ENCODE measurements around the gene HINFP. TPM values are rescaled to one million over a fixed set of nuclear protein-coding genes. Genes with fewer than 3 reads are reported as not detected.
"Not testable (repeated sequence)": the region's sequence is repeated elsewhere in the genome, so short reads cannot be mapped to it uniquely, and the experiment has no call there.

HINFP gene
- total and polyA plus RNA-seq, 9 donors = 15.2 to 27.9 (median 22.4) TPM

DNA sequence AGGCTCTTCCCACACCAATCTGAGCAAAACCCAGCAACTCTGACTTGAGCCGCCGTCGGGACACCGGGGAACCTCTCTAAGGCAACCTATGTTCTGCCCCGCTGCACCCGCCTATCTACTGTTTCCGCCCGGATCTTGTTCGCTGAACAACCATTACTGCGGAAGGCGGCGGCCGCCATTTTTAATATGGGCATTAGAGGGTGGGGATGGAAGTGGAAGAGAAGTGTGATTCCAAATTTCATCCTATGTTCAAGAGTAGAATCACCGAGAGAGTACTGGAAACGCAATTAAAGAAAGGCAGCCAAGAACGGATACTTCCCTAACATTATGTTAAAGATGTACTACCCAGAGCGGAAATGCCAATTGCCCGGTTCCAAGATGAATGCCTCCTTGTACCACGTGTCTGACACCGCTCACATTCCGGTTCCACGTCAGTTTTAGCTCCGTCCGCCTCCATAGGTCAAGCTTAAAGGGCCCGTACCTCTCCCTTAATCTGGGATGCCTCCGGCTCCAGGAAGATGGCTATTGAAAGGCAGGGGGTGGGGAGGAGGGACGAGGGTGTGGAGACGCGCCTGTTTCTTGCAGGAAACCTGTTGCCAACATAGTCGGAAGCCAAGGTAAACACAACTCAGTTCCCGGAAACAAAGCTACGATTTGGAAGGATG is 19.5 kb upstream of the HINFP start, which contains the start of gene DPAGT1:
TSS of gene DPAGT1 (minus strand) at position 95 of the 665 bp plus-strand sequence. CDS start 198 bp downstream, outside the sequence.
- peak; percentile 62 for TF ChIP-seq EP300 (IDR thresholded peaks at IDR 0.05)
- TF ChIP-seq, protein P1, sequence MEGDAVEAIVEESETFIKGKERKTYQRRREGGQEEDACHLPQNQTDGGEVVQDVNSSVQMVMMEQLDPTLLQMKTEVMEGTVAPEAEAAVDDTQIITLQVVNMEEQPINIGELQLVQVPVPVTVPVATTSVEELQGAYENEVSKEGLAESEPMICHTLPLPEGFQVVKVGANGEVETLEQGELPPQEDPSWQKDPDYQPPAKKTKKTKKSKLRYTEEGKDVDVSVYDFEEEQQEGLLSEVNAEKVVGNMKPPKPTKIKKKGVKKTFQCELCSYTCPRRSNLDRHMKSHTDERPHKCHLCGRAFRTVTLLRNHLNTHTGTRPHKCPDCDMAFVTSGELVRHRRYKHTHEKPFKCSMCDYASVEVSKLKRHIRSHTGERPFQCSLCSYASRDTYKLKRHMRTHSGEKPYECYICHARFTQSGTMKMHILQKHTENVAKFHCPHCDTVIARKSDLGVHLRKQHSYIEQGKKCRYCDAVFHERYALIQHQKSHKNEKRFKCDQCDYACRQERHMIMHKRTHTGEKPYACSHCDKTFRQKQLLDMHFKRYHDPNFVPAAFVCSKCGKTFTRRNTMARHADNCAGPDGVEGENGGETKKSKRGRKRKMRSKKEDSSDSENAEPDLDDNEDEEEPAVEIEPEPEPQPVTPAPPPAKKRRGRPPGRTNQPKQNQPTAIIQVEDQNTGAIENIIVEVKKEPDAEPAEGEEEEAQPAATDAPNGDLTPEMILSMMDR (IDR thresholded peaks at IDR 0.05) = no peak
- DNase-seq = peak; percentile 87 to 93 (median 88)
- no peaks in the 10 kb centered on the region for H3K27me3 ChIP-seq
- peak within 1 kb of the TSS; percentile 82 for H3K4me3 ChIP-seq
- 0 to 1% (median 0%) methylated on average over 32 of the region's 32 CpGs for WGBS, 3 donors
- intact Hi-C loops (cut with DNase I) = loop anchor here in 1 of 4 donors (10.0 kb wide), 1 partner anchor 93 kb away; no protein-coding TSS in a partner anchor
- no peaks in the 10 kb centered on the region for H3K9me3 ChIP-seq
- H3K27ac ChIP-seq = peak within 1 kb of the TSS; percentile 76 to 89
- no peaks in the 10 kb centered on the region for H3K36me3 ChIP-seq
- peaks cover 14% of the 10 kb centered on the region for H3K4me1 ChIP-seq (ENCODE audit: insufficient read depth)

DNA sequence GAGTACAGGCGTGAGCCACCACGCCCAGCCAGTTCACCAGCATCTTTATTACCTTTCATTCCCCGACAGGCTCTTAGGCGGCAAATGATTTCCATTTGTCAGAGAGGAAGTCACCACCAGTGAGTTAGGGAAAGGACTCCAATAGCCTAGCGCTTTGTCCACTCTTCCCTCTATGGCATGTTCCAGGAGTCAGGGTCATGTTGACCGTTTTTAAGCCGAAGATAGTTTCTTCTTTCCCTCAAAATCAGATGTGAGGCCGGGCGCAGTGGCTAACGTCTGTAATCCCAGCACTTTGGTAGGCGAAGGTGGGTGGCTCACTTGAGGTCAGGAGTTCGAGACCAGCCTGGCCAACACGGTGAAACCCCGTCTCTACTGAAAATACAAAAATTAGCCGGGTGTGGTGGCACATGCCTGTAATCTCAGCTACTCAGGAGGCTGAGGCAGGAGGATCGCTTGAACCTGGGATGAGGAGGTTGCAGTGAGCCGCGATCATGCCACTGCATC is 18.2 kb upstream of the HINFP start:
- peak in 1 of 5 donors; percentile 31 for DNase-seq
- H3K4me3 ChIP-seq = peak overlapping the region; percentile 82

DNA sequence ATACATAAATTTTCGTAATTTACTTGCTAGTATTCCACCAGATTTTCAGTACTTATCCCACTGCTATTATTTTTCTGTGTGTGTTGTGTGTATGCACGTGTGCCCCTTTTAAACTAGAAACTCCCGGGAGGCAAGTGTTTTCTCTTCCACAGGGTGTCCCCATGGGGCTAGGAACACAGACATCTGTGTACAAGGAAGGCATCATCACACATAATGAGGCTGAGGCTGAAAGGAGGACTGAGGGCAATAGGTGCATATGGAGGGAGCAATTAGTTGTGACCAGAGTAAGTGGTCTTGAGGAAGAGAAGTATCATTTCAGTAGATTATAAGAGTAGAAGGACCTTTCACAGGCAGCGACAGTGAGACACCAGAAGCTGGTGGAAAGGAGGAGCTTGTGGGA is 17.6 kb upstream of the HINFP start:
- no peaks in the 10 kb centered on the region for H3K9me3 ChIP-seq
- H3K4me3 ChIP-seq = no peak overlapping the region
- no peaks in the 10 kb centered on the region for H3K27me3 ChIP-seq
- intact Hi-C loops (cut with DNase I) = loop anchor here in 1 of 4 donors (10.0 kb wide), 1 partner anchor 91 kb away; no protein-coding TSS in a partner anchor
- H3K27ac ChIP-seq = no peak overlapping the region
- peaks cover 22% of the 10 kb centered on the region for H3K4me1 ChIP-seq (ENCODE audit: insufficient read depth)
- 45 to 50% (median 47%) methylated on average over 4 of the region's 4 CpGs for WGBS, 3 donors
- TF ChIP-seq POLR2A (IDR thresholded peaks at IDR 0.05) (no peak), EP300 (IDR thresholded peaks at IDR 0.05) (no peak)
- TF ChIP-seq, protein P1 (IDR thresholded peaks at IDR 0.05) = no peak
- H3K36me3 ChIP-seq = no peaks in the 10 kb centered on the region
- no peak for DNase-seq

More for the DNA sequence above, 18.2 kb upstream of the HINFP start:
- H3K9me3 ChIP-seq, H3K27me3 ChIP-seq, H3K36me3 ChIP-seq: not testable (repeated sequence)
- Histone ChIP-seq H3K4me1 (ENCODE audit: insufficient read depth) (peaks cover 17% of the 10 kb centered on the region), H3K27ac (peak overlapping the region; percentile 17 to 89)
- 60 to 79% (median 71%) methylated on average over 18 of the region's 18 CpGs for WGBS, 3 donors
- intact Hi-C loops (cut with DNase I) = loop anchor here in 1 of 4 donors (10.0 kb wide), 1 partner anchor 92 kb away; no protein-coding TSS in a partner anchor

DNA sequence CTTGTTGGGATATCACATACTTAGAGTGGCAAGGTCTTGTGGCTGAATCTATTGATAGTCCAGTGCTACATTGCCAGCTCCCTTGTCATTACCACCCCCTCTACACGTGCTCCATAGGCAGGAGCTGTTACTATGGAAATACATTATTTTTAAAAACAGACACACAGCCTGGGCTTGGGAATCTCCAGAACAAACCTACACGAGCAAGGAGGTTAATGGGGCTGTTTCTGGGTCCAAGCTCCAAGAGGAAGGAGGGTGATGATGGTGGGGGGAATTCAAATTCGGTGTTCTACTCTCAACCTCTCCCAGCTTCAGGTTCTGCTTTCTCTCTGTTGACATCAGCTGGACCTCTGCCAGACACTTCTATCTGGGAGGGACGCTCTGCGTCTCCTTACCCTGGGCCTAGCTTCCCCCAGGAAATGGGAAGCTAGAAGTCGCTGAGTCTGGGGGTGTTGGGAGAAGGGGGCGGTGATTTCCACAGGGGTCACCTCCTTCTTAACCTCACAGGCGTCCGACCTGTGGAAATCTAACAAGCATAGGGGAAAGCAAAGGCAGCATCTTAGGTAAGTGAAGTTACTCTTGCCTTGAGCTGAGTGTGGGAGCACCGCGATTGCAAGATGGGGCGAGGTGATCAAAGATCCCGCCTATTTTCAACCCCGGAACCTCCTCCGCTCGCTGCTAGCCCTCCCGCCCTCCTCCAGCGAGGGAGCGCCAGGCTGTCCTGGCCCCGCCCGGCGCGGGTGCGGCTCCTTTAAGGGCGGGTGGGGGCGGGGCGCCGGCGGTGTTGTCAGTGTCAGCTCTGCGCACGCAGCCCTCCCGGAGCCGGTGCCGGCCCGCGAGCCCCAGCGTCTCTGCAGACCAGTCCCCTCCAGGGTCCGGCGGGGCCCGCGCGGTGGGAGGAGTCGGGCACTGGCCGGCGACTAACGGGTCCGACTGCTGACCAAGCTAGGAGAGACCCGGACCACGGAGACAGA is 14.5 kb upstream of the HINFP start, which contains the start of gene C2CD2L:
TSS of gene C2CD2L (plus strand) at position 781 of the 974 bp plus-strand sequence. CDS start 398 bp downstream, outside the sequence.
- Histone ChIP-seq H3K4me3 (peak within 1 kb of the TSS; percentile 92), H3K4me1 (ENCODE audit: insufficient read depth) (peaks cover 13% of the 10 kb centered on the region), H3K27me3 (no peaks in the 10 kb centered on the region), H3K27ac (peak within 1 kb of the TSS; percentile 27 to 32), H3K9me3 (no peaks in the 10 kb centered on the region), H3K36me3 (no peaks in the 10 kb centered on the region)
- TF ChIP-seq, protein P1 (IDR thresholded peaks at IDR 0.05) = no peak
- TF ChIP-seq EP300 (IDR thresholded peaks at IDR 0.05) (no peak), POLR2A (IDR thresholded peaks at IDR 0.05) (peak; percentile 33)
- peak; percentile 84 to 90 (median 88) for DNase-seq
- 1 to 3% (median 1%) methylated on average over 19 to 49 of the region's 49 CpGs for WGBS, 3 donors
- intact Hi-C loops (cut with DNase I) = loop anchor here in 3 of 4 donors (1.0 to 10.0 kb wide), 3 partner anchors 23 to 90 kb away; partner anchors contain the start of gene HMBS (in 1 of the 3)
